ENCODE measurements around the gene DLGAP1. TPM values are rescaled to one million over a fixed set of nuclear protein-coding genes. Genes with fewer than 3 reads are reported as not detected.

Gene DLGAP1
- total RNA-seq, 1 experiment from 2014 or later = 23.0 TPM

- H3K9me3 Mint-ChIP-seq = peaks cover 9% of the 10 kb centered on the region
- TF ChIP-seq FOXP1 (CRISPR knock-in tag; IDR thresholded peaks at IDR 0.05; ENCODE audit: borderline replicate concordance) (no peak), STAT6 (CRISPR knock-in tag; conservative IDR thresholded peaks at IDR 0.05; ENCODE audit: low read depth) (no peak), PRDM15 (CRISPR knock-in tag; IDR thresholded peaks at IDR 0.05) (no peak), ZNF232 (CRISPR knock-in tag; IDR thresholded peaks at IDR 0.05) (no peak), AFF4 (CRISPR knock-in tag; IDR thresholded peaks at IDR 0.05; ENCODE audit: borderline replicate concordance) (no peak), AR (CRISPR knock-in tag; IDR thresholded peaks at IDR 0.05) (no peak), CREM (CRISPR knock-in tag; IDR thresholded peaks at IDR 0.05) (no peak), ZNF532 (CRISPR knock-in tag; IDR thresholded peaks at IDR 0.05; ENCODE audit: borderline replicate concordance) (no peak), ZNF121 (CRISPR knock-in tag; IDR thresholded peaks at IDR 0.05) (no peak), FOXJ3 (CRISPR knock-in tag; IDR thresholded peaks at IDR 0.05; ENCODE audit: borderline replicate concordance) (no peak), ZNF423 (CRISPR knock-in tag; IDR thresholded peaks at IDR 0.05) (no peak), IRF2 (CRISPR knock-in tag; IDR thresholded peaks at IDR 0.05; ENCODE audit: borderline replicate concordance, low read depth) (no peak), CBFB (CRISPR knock-in tag; IDR thresholded peaks at IDR 0.05; ENCODE audit: low read depth) (no peak), ATF1 (CRISPR knock-in tag; IDR thresholded peaks at IDR 0.05) (no peak)
- peaks cover 8% of the 10 kb centered on the region for H3K36me3 Mint-ChIP-seq
- ChIA-PET POLR2A (no interaction called here), CTCF (interaction anchor here (1.0 kb wide), 1 partner anchor 12 kb away, joined by 4 read pairs; no protein-coding TSS in a partner anchor)
- H3K27ac Mint-ChIP-seq = no peak overlapping the region
- ATAC-seq (no peak), DNase-seq (ENCODE audit: low spot score) (no peak)
- no peak overlapping the region for H3K4me3 Mint-ChIP-seq
- peaks cover 15% of the 10 kb centered on the region for H3K4me1 Mint-ChIP-seq
- no peaks in the 10 kb centered on the region for H3K27me3 Mint-ChIP-seq (ENCODE audit: low read depth)
Observed at GRCh38 chr18:3983351-3983969, 471.6 kb downstream of the DLGAP1 start.

Measured in WTC11 (cell line).